HepG2 (cell line): ENCODE data around the gene VEZF1. TPM values are rescaled to one million over a fixed set of nuclear protein-coding genes. Genes with fewer than 3 reads are reported as not detected.

ENCODE experiments used
- CENPT ChIP-seq: sonication (generic); formaldehyde crosslinking; IDR thresholded peaks from 2 replicates; pipeline ENCODE4 v1.8.0; 2022; ENCODE audit warnings: low read depth, mild to moderate bottlenecking, moderate library complexity, missing genetic modification reagents
- CHD2 ChIP-seq: IDR thresholded peaks from 2 replicates; pipeline ENCODE4 v1.6.1; 2011; ENCODE audit warnings: low read depth, low read length, improper control_type of control experiment
- DPF2 ChIP-seq: sonication (generic); formaldehyde crosslinking; IDR thresholded peaks from 2 replicates; pipeline ENCODE4 v1.4.0; 2020; ENCODE audit warnings: mild to moderate bottlenecking, low read depth, missing genetic modification reagents, borderline replicate concordance
- ELF4 ChIP-seq: sonication (generic); formaldehyde crosslinking; IDR thresholded peaks from 2 replicates; pipeline ENCODE4 v1.5.0; 2020; ENCODE audit warnings: missing genetic modification reagents, mild to moderate bottlenecking, moderate library complexity, borderline replicate concordance
- FOXC1 ChIP-seq: sonication (generic); formaldehyde crosslinking; IDR thresholded peaks from 2 replicates; pipeline ENCODE4 v1.8.0; 2022; ENCODE audit warnings: mild to moderate bottlenecking, missing genetic modification reagents, borderline replicate concordance
- NFIC ChIP-seq: IDR thresholded peaks from 2 replicates; pipeline ENCODE4 v1.6.1; 2012; ENCODE audit warnings: mild to moderate bottlenecking, low read length, inconsistent platforms
- NFKB2 ChIP-seq: sonication (generic); formaldehyde crosslinking; IDR thresholded peaks from 2 replicates; pipeline ENCODE4 v1.4.0; 2020; ENCODE audit warnings: missing genetic modification reagents, borderline replicate concordance
- SMAD1 ChIP-seq: sonication (generic); formaldehyde crosslinking; IDR thresholded peaks from 2 replicates; pipeline ENCODE4 v1.4.0; 2020; ENCODE audit warnings: missing genetic modification reagents, low read depth, mild to moderate bottlenecking, borderline replicate concordance
- SMAD9 ChIP-seq: sonication (generic); formaldehyde crosslinking; IDR thresholded peaks from 2 replicates; pipeline ENCODE4 v1.5.1; 2020; ENCODE audit warnings: mild to moderate bottlenecking, missing genetic modification reagents
- SRF ChIP-seq: IDR thresholded peaks from 2 replicates; pipeline ENCODE4 v1.6.1; 2011; ENCODE audit warnings: mild to moderate bottlenecking, low read depth, low read length, moderate library complexity
- SRSF1 ChIP-seq: fragments of 200-400 bp; formaldehyde crosslinking; optimal IDR thresholded peaks from 2 replicates; pipeline ENCODE3; 2017; ENCODE audit warnings: mild to moderate bottlenecking, low read depth, low read length, moderate library complexity
- SUZ12 ChIP-seq: fragments of 150-350 bp; IDR thresholded peaks from 2 replicates; pipeline ENCODE4 v1.6.1; 2014; ENCODE audit warnings: low read depth, low read length
- ZBTB20 ChIP-seq: sonication (generic); formaldehyde crosslinking; IDR thresholded peaks from 2 replicates; pipeline ENCODE4 v1.8.1; 2023; ENCODE audit warnings: missing genetic modification reagents, low read depth, mild to moderate bottlenecking, borderline replicate concordance
- ZFP37 ChIP-seq: sonication (generic); formaldehyde crosslinking; IDR thresholded peaks from 2 replicates; pipeline ENCODE4 v1.4.0; 2020; ENCODE audit warnings: missing genetic modification reagents, borderline replicate concordance
- ZNF253 ChIP-seq: sonication (generic); formaldehyde crosslinking; IDR thresholded peaks from 2 replicates; pipeline ENCODE4 v1.8.0; 2022; ENCODE audit warnings: mild to moderate bottlenecking, missing genetic modification reagents, borderline replicate concordance
- ZNF468 ChIP-seq: sonication (generic); formaldehyde crosslinking; IDR thresholded peaks from 2 replicates; pipeline ENCODE4 v1.8.0; 2022; ENCODE audit warnings: mild to moderate bottlenecking, moderate library complexity, missing genetic modification reagents
- ZNF674 ChIP-seq: sonication (generic); formaldehyde crosslinking; IDR thresholded peaks from 2 replicates; pipeline ENCODE4 v1.5.0; 2020; ENCODE audit warnings: low read depth, mild to moderate bottlenecking, missing genetic modification reagents
- ZNF780A ChIP-seq: sonication (generic); formaldehyde crosslinking; IDR thresholded peaks from 2 replicates; pipeline ENCODE4 v1.8.0; 2022; ENCODE audit warnings: mild to moderate bottlenecking, missing genetic modification reagents, moderate library complexity
- ZNF891 ChIP-seq: sonication (generic); formaldehyde crosslinking; IDR thresholded peaks from 2 replicates; pipeline ENCODE4 v1.5.0; 2020; ENCODE audit warnings: mild to moderate bottlenecking, missing genetic modification reagents
- polyA plus RNA-seq, 8 experiments: library from polyadenylated mRNA; depleted of rRNA in 3 of 8; stranded (reverse) in 7 of 8; unstranded in 1 of 8; fragments of >200 nt; fragmentation: Illumina TruSeq in 4 of 8; extraction: Trizol in 4 of 8; gene quantifications; 2 replicates each; pipeline versions ENCODE4 v1.2.1 to v1.2.3, GENCODE V29; 2011 to 2016; ENCODE audit warnings: low read depth in 4 of 8, missing spikeins in 1 of 8, mixed read lengths in 1 of 8; ENCODE audit not compliant: insufficient read depth in 1 of 8
- total RNA-seq, 5 experiments: library from RNA; depleted of rRNA; stranded (reverse); fragments of >200 nt; fragmentation: Illumina TruSeq; extraction: Trizol; gene quantifications; 2 replicates each; pipeline ENCODE4 v1.2.3, GENCODE V29; 2016; ENCODE audit warnings: low read depth in 1 of 5
- TF ChIP-seq, protein P1 (sequence below): sonication (generic); formaldehyde crosslinking; IDR thresholded peaks from 2 replicates; pipeline ENCODE4 v1.4.0; 2020; ENCODE audit warnings: missing genetic modification reagents, borderline replicate concordance
- TF ChIP-seq, protein P2 (sequence below): sonication (generic); formaldehyde crosslinking; IDR thresholded peaks from 2 replicates; pipeline ENCODE4 v1.5.0; 2020; ENCODE audit warnings: missing genetic modification reagents
- TF ChIP-seq, protein P3 (sequence below): sonication (generic); formaldehyde crosslinking; IDR thresholded peaks from 2 replicates; pipeline ENCODE4 v1.8.0; 2022; ENCODE audit warnings: missing genetic modification reagents, low read depth, mild to moderate bottlenecking, borderline replicate concordance
- TF ChIP-seq, protein P4 (sequence below): IDR thresholded peaks from 2 replicates; pipeline ENCODE4 v1.6.1; 2016; ENCODE audit warnings: low read depth, borderline replicate concordance
- TF ChIP-seq, protein P5 (sequence below): sonication (generic); formaldehyde crosslinking; IDR thresholded peaks from 2 replicates; pipeline ENCODE4 v1.4.0; 2020; ENCODE audit warnings: missing genetic modification reagents, borderline replicate concordance

Gene VEZF1
- total and polyA plus RNA-seq, 2 of the 13 experiments (the other 11 are each of a cell fraction or from before 2014, with no cell fraction given), result 45.9 to 49.7 TPM

DNA sequence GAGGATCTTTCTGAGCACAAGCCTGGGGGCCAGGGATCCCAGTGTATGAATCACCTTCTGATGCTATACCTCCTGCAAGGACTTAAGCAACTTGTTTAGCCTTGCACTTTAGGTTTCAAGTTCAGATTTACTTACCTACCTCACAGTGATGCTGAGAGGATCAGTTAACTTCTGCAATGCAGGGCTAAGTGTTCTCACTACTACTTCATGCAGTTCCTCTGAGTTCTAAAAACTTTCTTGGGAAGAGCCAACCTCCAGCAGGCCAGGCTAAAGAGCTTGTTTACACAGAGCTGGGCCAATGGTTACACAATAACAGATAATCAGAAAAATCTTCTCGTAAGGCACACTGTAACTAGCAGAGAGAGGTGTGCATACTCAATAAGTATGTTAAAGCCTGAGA is 13.0 kb downstream of the VEZF1 start (continued):
- TF ChIP-seq, protein P1, sequence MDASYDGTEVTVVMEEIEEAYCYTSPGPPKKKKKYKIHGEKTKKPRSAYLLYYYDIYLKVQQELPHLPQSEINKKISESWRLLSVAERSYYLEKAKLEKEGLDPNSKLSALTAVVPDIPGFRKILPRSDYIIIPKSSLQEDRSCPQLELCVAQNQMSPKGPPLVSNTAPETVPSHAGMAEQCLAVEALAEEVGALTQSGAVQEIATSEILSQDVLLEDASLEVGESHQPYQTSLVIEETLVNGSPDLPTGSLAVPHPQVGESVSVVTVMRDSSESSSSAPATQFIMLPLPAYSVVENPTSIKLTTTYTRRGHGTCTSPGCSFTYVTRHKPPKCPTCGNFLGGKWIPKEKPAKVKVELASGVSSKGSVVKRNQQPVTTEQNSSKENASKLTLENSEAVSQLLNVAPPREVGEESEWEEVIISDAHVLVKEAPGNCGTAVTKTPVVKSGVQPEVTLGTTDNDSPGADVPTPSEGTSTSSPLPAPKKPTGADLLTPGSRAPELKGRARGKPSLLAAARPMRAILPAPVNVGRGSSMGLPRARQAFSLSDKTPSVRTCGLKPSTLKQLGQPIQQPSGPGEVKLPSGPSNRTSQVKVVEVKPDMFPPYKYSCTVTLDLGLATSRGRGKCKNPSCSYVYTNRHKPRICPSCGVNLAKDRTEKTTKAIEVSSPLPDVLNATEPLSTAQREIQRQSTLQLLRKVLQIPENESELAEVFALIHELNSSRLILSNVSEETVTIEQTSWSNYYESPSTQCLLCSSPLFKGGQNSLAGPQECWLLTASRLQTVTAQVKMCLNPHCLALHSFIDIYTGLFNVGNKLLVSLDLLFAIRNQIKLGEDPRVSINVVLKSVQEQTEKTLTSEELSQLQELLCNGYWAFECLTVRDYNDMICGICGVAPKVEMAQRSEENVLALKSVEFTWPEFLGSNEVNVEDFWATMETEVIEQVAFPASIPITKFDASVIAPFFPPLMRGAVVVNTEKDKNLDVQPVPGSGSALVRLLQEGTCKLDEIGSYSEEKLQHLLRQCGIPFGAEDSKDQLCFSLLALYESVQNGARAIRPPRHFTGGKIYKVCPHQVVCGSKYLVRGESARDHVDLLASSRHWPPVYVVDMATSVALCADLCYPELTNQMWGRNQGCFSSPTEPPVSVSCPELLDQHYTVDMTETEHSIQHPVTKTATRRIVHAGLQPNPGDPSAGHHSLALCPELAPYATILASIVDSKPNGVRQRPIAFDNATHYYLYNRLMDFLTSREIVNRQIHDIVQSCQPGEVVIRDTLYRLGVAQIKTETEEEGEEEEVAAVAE (CRISPR knock-in tag), result 0 out of 2 replicates have a peak, but pooled peaks have one; percentile 25
- TF ChIP-seq NFIC, result peak; percentile 40; the same call in 1 of the 2 replicates
- TF ChIP-seq ZNF253 (CRISPR knock-in tag), result no peak
- TF ChIP-seq, protein P2, sequence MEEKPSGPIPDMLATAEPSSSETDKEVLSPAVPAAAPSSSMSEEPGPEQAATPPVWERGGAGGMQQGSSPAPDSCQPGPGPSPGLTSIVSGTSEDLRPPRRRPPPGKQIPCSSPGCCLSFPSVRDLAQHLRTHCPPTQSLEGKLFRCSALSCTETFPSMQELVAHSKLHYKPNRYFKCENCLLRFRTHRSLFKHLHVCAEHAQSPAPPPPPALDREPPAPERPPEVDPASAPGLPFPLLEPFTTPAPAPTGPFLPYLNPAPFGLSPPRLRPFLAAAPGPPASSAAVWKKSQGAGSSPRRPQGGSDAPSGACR, result no peak
- TF ChIP-seq, protein P3, sequence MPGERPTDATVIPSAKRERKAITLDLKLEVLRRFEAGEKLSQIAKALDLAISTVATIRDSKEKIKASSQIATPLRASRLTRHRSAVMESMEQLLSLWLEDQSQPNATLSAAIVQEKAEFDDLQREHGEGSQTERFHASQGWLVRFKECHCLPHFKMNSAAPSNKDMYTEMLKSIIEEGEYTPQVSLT (CRISPR knock-in tag), result no peak
- TF ChIP-seq ZNF891 (CRISPR knock-in tag), result no peak
- TF ChIP-seq, protein P4, sequence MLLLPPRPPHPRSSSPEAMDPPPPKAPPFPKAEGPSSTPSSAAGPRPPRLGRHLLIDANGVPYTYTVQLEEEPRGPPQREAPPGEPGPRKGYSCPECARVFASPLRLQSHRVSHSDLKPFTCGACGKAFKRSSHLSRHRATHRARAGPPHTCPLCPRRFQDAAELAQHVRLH (CRISPR knock-in tag), result no peak
- no peak for TF ChIP-seq ZNF780A (CRISPR knock-in tag)
- no peak for TF ChIP-seq FOXC1 (CRISPR knock-in tag)
- no peak for TF ChIP-seq SMAD9 (CRISPR knock-in tag)
- no peak for TF ChIP-seq CHD2
- no peak for TF ChIP-seq SUZ12
- TF ChIP-seq SRF, result no peak
- TF ChIP-seq, protein P5, sequence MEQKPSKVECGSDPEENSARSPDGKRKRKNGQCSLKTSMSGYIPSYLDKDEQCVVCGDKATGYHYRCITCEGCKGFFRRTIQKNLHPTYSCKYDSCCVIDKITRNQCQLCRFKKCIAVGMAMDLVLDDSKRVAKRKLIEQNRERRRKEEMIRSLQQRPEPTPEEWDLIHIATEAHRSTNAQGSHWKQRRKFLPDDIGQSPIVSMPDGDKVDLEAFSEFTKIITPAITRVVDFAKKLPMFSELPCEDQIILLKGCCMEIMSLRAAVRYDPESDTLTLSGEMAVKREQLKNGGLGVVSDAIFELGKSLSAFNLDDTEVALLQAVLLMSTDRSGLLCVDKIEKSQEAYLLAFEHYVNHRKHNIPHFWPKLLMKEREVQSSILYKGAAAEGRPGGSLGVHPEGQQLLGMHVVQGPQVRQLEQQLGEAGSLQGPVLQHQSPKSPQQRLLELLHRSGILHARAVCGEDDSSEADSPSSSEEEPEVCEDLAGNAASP (CRISPR knock-in tag), result 0 out of 2 replicates have a peak, but pooled peaks have one; percentile 22
- no peak for TF ChIP-seq ZBTB20 (CRISPR knock-in tag)
- no peak for TF ChIP-seq CENPT (CRISPR knock-in tag)
- peak; percentile 69; the same call in 1 of the 2 replicates for TF ChIP-seq DPF2 (CRISPR knock-in tag)
- no peak for TF ChIP-seq ELF4
- TF ChIP-seq ZNF468 (CRISPR knock-in tag), result no peak
- no peak for TF ChIP-seq NFKB2
- no peak for TF ChIP-seq ZFP37 (CRISPR knock-in tag)
- no peak for TF ChIP-seq ZNF674 (CRISPR knock-in tag)
- no peak for TF ChIP-seq SMAD1 (CRISPR knock-in tag)
- no peak for TF ChIP-seq SRSF1
